GM18951 (cell line): ENCODE measurements around the gene ART4.

Source experiments
- POLR2A ChIP-seq: IDR thresholded peaks from 4 replicates; pipeline ENCODE4 v1.6.1; 2011; ENCODE audit warnings: mild to moderate bottlenecking; ENCODE audit not compliant: insufficient read length, insufficient read depth; ENCODE audit errors: extremely low read depth
- in situ Hi-C: fragments of 300-500 bp; cut with MboI; formaldehyde crosslinking; loops from one replicate; pipeline ENCODE4 v1.12.0; 2022; ENCODE audit warnings: low sequenced_read_pairs, mixed read lengths, inconsistent platforms; ENCODE audit not compliant: unreplicated experiment

ART4 gene

GRCh38 chr12:14776236-14776961, 66.9 kb downstream of the ART4 start:
- no peak for TF ChIP-seq POLR2A
- in situ Hi-C loops, result no loop called here

DNA sequence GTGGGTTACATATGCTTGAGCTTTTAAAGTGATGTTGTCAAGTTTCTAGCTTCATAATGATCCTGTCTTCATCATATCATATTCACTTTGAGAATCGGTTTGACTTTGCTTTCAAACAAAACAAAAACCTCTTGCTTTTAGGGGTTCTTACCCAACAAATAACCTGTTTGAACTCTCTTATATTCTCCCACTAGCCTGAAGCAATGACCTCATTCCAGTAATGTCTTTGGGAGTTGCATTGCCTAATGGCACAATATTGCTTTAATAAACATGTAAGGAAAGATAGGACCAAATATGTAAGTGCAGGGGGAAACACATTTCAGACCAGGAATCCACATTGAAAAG, 67.7 kb downstream of the ART4 start:
- in situ Hi-C loops, result no loop called here
- TF ChIP-seq POLR2A, result no peak
